Stimulated activated effector memory CD8-positive, alpha-beta T cell treated with anti-CD3 and anti-CD28 coated beads, Interleukin-12 subunit alpha, Interleukin-12 subunit beta, amount 100 ng/mL, for 72 hours (primary cell): Measurements from ENCODE around the gene KRT79.
"Not testable (repeated sequence)": the region's sequence is repeated elsewhere in the genome, so short reads cannot be mapped to it uniquely, and the experiment has no call there.

ENCODE experiments used
- ATAC-seq: fragments of 150-1000 bp; cut with Tn5 transposase; 2 replicates; pipeline ENCODE4 v1.10.0; 2021
- DNase-seq, 2 donors: peaks; one replicate each; pipeline ENCODE4 v3.0.0; 2021 to 2022; ENCODE audit warnings: low spot score in 2 of 2
- H3K27ac Mint-ChIP-seq: one replicate; pipeline ENCODE4 v1.8.0; 2022; ENCODE audit warnings: mild to moderate bottlenecking, mixed read lengths
- H3K36me3 Mint-ChIP-seq: one replicate; pipeline ENCODE4 v1.8.0; 2022; ENCODE audit warnings: mild to moderate bottlenecking, mixed read lengths
- H3K4me1 Mint-ChIP-seq: one replicate; pipeline ENCODE4 v1.8.0; 2022; ENCODE audit warnings: mixed read lengths
- H3K4me3 Mint-ChIP-seq: one replicate; pipeline ENCODE4 v1.8.0; 2022; ENCODE audit warnings: mild to moderate bottlenecking, mixed read lengths
- H3K9me3 Mint-ChIP-seq: one replicate; pipeline ENCODE4 v1.8.0; 2022; ENCODE audit warnings: mixed read lengths

KRT79 gene

DNA sequence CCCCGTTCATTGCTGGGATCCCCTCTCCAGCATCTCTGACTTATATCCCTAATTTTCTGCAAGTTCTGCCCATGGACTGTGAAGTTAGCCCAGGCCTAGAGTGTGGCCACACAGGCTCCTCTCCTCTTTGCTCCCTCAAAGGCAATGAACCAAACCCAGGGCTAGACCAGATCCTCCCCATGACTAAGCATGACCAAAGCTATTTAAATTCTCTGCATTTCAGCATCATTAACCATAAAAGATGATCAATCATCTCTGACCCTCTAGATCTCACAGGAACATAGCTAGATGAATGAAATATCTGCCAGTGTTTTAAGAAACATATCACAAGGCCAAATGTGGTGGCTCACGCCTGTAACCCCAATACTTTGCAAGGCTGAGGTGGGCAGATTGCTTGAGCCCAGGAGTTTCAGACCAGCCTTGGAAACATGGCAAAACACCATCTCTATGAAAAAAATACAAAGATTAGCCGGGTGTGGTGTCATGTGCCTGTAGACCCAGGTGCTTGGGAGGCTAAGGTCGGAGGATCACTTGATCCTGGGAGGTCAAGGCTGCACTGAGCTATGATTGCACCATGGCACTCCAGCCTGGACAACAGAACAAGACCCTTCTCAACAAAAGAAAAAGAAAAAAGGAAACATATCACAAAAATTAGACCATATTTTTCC, 36.0 kb downstream of the KRT79 start:
- no peaks in the 10 kb centered on the region for H3K4me1 Mint-ChIP-seq
- H3K4me3 Mint-ChIP-seq: no peak overlapping the region
- ATAC-seq: no peak
- H3K9me3 Mint-ChIP-seq: no peaks in the 10 kb centered on the region
- DNase-seq: no peak
- H3K36me3 Mint-ChIP-seq: no peaks in the 10 kb centered on the region
- H3K27ac Mint-ChIP-seq: no peak overlapping the region

DNA sequence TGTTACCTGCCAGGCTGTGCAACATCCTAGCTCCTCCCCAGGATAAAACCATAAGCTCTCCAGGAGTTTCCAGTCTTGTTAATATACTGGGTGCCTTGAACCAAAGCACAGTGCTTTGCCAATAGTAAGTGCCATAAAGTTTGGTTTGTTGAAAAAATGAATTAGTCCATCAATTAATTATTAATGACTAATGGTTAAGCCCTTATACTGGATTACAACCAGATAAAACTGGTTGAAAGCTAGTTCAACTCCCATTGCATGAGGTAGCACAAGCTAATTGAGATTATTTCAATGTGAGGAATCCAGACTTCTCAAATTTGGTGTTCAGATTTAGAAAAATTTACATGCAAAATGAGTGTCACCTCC, 36.6 kb downstream of the KRT79 start:
- ATAC-seq (no peak), DNase-seq (no peak)
- Mint-ChIP-seq H3K27ac (no peak overlapping the region), H3K36me3 (no peaks in the 10 kb centered on the region), H3K9me3 (no peaks in the 10 kb centered on the region), H3K4me1 (no peaks in the 10 kb centered on the region), H3K4me3 (no peak overlapping the region)

DNA sequence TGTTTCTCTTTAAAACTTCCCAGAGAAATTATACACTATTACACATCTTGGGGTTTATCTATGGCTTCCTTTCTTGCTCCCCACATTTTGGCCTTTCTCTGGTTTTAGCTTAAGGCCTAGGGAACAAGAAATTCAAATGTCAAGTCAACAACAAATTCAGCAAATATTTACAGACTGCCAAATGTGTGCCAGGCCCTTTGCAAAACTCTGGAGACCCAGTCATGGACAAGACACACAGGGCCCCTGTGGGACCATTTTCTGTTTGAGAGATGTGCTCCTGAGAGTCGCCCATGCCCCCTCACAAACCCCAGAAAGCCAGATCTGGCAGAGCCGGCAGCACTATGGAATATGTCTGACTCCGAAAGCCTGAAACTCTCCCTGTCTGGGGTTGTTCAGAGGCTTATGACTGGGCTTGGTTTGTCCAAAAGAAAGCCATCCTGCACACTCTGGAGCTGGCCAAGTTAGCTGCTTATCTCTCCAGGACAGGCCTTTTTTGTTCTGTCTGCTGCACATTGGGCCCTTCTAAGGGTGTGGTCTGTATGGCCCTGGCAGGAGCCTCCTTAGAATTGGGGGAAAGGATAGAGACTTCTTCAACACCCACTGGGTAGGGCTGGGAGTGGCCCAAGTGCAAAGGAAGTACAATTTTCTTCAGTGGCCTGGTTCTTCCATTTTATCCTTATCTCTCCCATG, 37.1 kb downstream of the KRT79 start:
- Mint-ChIP-seq H3K27ac (no peak overlapping the region), H3K9me3 (no peaks in the 10 kb centered on the region), H3K36me3 (no peaks in the 10 kb centered on the region), H3K4me3 (no peak overlapping the region), H3K4me1 (no peaks in the 10 kb centered on the region)
- no peak for DNase-seq
- no peak for ATAC-seq

DNA sequence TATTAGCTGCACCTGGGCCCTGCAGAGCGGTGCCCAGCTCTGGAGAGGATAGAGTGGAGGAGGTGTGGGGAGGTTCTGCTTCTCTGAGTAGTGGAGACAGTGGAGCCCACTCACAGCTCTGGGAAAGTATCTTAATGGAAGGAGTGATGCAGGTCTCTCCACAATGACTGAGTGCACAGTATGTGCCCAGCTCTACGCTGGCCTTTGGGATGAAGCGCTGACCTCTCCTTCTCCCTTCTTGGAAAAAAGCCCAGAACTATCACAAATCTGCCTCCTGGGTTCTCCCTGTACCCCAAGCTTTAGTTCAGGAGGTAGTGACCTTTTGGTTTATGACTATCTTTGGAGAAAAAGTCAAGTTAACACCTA, 37.7 kb downstream of the KRT79 start:
- no peak for DNase-seq
- Mint-ChIP-seq H3K27ac (no peak overlapping the region), H3K9me3 (no peaks in the 10 kb centered on the region), H3K36me3 (no peaks in the 10 kb centered on the region), H3K4me1 (peaks cover 5% of the 10 kb centered on the region), H3K4me3 (no peak overlapping the region)
- no peak for ATAC-seq

DNA sequence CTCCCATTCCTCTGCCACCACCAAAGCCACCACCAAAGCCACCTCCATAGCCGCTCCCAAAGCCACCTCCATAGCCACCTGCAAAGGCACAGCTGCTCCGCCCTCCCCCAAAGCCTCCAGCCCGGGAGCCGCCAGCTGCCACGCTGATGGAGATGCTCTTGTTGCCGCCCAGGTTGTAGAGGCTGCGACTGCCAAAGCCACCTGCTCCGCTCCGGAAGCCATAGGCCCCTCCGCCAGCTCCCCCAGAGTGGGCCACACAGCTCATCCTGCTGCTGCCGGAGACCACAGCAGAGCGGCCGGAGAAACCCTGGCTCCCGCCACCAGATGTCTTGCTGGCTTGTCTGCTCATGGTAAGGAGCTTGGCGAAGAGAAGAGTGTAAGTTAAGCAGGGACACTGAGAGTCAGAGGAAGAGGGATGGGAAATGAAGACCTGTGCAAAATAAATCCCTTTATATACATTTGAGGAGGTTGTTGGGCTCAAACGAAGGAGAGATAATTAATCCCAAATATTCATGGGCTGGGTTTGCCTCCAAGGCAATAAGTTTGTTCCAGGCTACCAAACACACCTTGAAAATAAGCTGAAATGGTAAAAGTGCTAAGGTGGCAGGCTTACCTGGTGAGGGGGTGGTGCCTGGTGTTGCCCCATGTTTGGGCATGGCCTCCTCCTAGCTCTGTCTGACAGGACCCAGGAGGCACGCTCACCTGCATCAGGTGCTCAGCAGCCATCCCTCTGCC, 38.2 kb downstream of the KRT79 start, which contains the start of gene KRT3:
Gene KRT3 (minus strand): TSS at position 424 of the 735 bp plus-strand sequence. CDS start 75 bp downstream, at position 349.
- Mint-ChIP-seq H3K4me3 (no peak within 1 kb of the TSS), H3K36me3 (no peaks in the 10 kb centered on the region), H3K9me3 (no peaks in the 10 kb centered on the region), H3K27ac (no peak within 1 kb of the TSS), H3K4me1 (peaks cover 5% of the 10 kb centered on the region)
- DNase-seq: no peak
- ATAC-seq: no peak

DNA sequence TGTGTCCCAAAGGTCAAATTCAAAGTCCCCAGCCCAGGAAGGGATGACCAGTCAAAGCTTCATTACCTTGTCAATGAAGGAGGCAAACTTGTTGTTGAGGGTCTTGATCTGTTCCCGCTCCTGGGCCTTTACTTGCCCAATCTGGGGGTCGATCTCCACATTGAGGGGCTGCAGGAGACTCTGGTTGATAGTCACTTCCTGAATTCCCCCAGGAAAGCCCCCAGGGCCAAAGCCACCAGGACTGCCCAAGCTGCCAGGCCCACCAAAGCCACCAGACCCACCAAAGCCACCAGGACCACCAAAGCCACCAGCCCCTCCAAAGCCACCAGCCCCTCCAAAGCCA, 38.8 kb downstream of the KRT79 start:
- H3K4me1 Mint-ChIP-seq: peaks cover 11% of the 10 kb centered on the region
- DNase-seq, ATAC-seq, H3K4me3 Mint-ChIP-seq, H3K36me3 Mint-ChIP-seq, H3K9me3 Mint-ChIP-seq, H3K27ac Mint-ChIP-seq: not testable (repeated sequence)

DNA sequence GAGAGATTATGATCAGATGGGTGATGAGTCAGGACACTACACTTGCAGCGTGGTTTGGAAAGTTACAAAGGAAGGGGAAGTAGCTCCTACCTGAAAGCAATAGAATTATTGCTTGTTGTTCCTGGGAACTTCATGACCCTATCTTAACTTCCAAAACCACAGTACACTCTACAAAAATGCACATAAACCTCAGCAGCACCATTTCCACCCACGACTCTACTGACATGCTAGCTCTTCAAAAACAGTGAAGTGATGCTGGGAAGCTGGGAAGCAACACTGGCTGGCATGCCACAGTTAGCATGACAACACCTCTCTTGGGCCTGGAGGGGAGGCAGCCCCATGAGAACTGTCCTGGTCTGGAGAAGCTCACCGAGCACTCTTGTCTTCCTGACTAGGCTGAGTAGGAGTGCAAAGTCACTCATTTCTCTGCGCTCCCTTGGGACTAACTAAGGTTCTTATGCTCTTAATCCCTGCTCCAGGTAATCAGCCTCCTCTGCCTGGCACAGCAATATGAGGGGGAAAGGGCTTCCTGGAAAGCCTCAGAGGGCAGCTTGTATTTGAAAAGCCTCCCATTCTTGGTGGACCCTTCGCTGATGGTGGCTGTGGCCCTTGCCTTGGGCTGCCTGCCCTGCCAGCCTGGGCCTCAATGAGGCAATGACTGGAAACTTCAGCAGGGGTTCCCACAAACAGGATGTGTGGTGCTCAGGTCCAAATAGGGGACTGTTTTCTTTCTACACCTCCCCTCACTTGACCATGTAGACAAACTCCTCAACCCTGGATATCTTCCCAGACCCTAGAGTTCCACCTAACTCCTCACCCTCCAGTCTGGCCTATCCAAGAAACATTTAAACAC, 39.4 kb downstream of the KRT79 start:
- H3K36me3 Mint-ChIP-seq: no peaks in the 10 kb centered on the region
- H3K9me3 Mint-ChIP-seq: no peaks in the 10 kb centered on the region
- DNase-seq: no peak
- H3K4me1 Mint-ChIP-seq: peaks cover 17% of the 10 kb centered on the region
- no peak for ATAC-seq
- H3K27ac Mint-ChIP-seq: no peak overlapping the region
- no peak overlapping the region for H3K4me3 Mint-ChIP-seq

DNA sequence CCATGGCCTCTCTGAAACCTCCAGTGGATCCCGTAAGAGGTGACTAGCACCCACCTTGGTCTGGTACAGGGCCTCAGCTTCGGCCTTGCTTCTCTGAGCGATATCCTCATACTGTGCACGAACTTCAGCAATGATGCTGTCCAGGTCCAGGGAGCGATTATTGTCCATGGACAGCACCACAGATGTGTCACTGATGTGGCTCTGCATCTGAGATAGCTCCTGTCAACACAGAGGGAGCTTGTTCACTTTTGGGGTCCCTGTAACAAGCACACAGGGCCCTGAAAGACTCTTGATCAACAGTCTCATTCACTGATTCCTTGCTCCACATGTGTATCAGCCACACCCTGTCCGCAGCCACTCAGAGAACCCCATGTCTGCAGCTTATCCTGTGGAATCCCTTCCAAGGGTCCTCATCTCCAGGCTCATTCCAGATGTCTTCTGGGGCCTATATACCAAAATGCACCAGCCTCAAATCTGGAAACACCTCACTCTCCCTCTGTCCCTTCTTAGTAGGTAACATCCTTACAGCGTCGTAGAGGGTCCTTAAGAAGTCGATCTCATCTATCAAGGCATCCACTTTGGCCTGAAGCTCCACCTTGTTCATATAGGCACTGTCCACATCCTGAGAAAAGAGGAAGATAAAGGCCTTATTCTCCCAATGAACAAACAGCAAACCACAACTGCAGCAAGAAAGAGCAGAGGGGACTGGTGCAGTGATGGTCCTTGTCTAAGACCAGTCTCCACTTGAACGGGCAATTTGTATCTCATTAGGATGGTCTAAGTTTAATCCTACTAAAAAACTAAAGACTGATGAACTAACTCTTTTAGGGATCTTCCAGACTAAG, 41.7 kb downstream of the KRT79 start:
- H3K9me3 Mint-ChIP-seq: no peaks in the 10 kb centered on the region
- peaks cover 25% of the 10 kb centered on the region for H3K4me1 Mint-ChIP-seq
- no peak overlapping the region for H3K4me3 Mint-ChIP-seq
- no peaks in the 10 kb centered on the region for H3K36me3 Mint-ChIP-seq
- ATAC-seq: no peak
- DNase-seq: no peak
- no peak overlapping the region for H3K27ac Mint-ChIP-seq

DNA sequence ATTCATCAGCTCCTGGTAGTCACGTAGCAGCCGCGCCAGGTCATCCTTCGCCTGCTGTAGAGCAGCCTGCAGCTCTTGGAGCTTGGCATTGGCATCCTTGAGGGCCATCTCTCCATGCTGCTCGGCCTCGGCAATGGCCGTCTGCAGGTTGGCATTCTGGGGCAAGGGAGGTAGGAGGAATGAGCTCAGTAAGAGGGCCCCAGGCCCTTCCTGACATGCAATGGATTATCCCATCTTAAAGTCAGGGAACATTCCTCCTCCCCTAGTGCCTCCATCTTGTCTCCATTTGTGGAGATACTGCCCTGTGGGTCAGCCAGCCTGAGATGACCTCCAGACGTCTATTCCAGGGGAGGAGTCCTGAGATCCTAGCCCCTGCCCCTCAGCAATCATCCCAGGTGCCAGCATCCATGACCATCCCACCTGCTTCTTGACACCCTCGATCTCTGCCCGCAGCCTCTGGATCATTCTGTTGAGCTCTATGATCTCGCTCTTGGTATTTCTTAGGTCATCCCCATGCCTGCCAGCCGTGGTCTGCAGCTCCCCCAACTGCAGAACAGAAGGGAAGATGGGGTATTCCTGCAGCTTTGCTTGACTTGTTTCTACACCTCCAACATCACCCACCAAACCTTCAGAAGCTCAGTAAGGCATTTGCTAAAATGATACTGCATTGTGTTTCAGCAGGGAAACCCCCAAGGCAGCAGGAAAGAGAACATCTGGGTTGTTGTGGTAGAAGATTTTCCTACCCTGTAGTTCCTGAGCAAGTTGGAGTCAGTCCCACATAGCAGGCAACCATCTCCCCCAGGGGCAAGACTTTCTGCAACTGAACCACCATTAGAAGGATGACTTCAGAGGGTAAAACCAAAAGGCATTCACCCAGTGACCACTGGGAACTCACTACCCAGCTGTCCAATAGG, 42.6 kb downstream of the KRT79 start:
- Mint-ChIP-seq H3K27ac (no peak overlapping the region), H3K36me3 (no peaks in the 10 kb centered on the region), H3K4me1 (peaks cover 25% of the 10 kb centered on the region), H3K4me3 (no peak overlapping the region), H3K9me3 (no peaks in the 10 kb centered on the region)
- ATAC-seq (no peak), DNase-seq (no peak)

DNA sequence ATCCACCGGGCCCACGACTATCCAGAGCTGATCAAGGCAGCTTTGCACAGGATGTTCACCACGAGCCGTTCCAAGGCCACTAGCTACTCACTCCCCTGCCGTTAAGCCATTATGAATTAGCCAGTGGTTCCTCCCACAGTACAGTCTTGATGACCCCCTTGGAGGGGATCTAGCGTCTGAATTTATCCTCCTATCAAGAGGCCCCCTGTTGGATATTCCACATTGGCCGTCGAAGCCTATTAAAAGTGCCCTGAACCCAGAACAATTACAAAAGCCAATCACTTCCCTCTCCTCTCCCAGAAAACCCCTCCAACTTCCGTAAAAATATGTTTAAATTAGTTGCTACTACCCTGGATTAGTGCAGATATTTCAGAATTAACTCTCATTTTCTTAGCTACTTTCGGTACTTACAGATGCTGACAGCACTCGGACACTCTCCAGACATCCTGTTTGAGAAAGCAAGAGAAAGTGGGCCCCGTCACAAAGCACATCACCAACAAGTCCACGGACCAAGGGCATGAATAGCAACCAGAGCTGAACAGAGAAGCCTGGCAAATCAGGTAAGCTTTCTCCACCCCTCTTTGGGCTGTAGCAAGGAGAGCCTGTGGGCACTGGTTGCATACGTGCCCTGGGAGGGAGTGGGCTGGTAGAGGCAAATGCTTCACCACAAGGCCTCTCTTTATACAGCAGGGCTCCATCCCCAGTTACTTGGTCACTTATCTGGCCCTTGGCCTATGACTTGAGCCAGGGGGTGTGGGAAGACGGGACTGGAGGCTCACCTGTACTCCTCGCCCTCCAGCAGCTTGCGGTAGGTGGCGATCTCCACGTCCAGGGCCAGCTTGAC, 43.5 kb downstream of the KRT79 start:
- no peak overlapping the region for H3K27ac Mint-ChIP-seq
- H3K4me1 Mint-ChIP-seq: peaks cover 25% of the 10 kb centered on the region
- no peaks in the 10 kb centered on the region for H3K36me3 Mint-ChIP-seq
- no peak overlapping the region for H3K4me3 Mint-ChIP-seq
- DNase-seq: no peak
- ATAC-seq: no peak
- H3K9me3 Mint-ChIP-seq: peaks cover 2% of the 10 kb centered on the region

DNA sequence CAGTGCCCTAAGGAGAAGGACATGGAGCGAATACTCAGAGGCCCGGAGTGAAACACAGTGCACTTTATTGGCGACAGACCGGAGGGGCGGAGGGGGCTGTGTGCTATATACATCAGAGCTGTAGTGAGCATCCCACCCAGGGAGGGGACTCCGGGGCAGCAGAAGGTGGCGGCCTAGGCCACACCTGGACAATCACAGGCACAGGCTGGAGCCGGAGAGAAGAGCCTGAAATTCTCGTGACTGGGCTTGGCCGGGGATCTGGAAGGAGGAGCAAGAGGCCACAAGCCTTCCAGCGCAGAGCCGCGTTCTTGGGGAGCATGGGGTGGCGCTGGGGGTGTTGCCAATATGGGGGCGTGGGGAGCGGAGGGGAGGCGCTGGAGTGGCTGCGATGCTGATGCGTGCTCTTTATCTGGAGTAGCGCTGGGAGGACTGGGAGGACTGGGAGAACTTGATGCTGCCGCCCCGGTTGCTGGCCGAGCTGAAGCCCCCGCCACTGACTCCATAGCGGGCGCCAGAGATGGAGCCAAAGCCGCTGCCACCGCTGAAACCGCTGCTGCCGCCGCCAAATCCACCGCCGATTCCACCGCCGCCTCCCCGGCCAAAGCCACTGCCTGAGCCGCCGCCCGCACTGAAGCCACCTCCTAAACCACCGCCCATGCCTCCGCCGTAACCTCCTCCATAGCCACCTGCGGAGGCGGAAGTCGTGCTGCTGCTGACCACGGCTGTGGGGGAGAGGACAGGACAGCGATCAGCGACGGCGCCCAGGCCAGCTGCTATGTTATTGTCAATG, 44.3 kb downstream of the KRT79 start:
- no peak overlapping the region for H3K27ac Mint-ChIP-seq
- peaks cover 3% of the 10 kb centered on the region for H3K9me3 Mint-ChIP-seq
- ATAC-seq (no peak), DNase-seq (no peak)
- no peaks in the 10 kb centered on the region for H3K36me3 Mint-ChIP-seq
- no peak overlapping the region for H3K4me3 Mint-ChIP-seq
- H3K4me1 Mint-ChIP-seq: peaks cover 25% of the 10 kb centered on the region

DNA sequence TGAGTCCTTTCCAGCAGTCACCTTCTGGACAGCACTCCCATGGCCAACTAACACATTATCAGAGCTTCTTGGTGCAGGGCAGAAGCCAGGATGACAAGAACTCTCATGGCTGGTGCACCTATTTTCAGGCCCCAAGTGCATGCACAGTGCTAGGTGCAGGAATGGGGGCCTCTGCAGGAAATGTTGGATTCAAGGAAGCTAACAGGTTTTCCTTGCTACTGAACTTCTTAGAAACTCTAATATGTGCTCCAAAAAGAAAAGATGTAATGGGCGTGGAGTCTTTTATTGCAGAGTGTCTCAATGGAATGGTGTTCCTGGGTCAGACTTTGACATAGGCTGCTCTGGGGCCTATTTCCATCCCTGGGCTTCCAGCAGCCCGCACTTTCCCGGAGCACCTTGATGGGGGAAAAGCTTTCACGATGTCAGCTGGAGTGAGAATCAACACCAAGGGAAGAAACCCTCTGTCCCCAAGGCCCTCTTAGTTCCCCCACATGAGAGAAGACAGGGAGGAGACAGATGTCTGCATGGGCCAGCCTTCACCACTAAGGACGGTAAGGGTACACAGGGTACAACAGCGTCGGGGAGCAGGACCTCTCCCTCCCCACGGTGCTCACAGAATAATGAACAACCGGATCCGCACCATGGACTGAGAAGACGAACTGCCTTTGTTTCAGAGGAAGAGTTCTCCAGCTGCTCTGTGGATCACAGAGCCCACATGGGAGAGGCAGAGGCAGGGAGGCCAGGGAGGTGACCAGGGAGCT, 45.1 kb downstream of the KRT79 start:
- no peak overlapping the region for H3K4me3 Mint-ChIP-seq
- no peak overlapping the region for H3K27ac Mint-ChIP-seq
- ATAC-seq (no peak), DNase-seq (no peak)
- H3K4me1 Mint-ChIP-seq: peaks cover 25% of the 10 kb centered on the region
- H3K9me3 Mint-ChIP-seq: peaks cover 3% of the 10 kb centered on the region
- H3K36me3 Mint-ChIP-seq: no peaks in the 10 kb centered on the region
